K562 (cell line): ENCODE data around the gene SELENOW. TPM values are rescaled to one million over a fixed set of nuclear protein-coding genes. Genes with fewer than 3 reads are reported as not detected.

Experiments
- CGGBP1 ChIP-seq: fragments of 250-450 bp; sonication (Bioruptor Pico); IDR thresholded peaks from 2 replicates; pipeline ENCODE4 v1.9.0; 2021; ENCODE audit warnings: mild to moderate bottlenecking
- CHD2 ChIP-seq: IDR thresholded peaks from 2 replicates; pipeline ENCODE4 v1.6.1; 2011; ENCODE audit warnings: low read depth, low read length
- CREB5 ChIP-seq: fragments of 250-450 bp; sonication (Bioruptor Pico); IDR thresholded peaks from 2 replicates; pipeline ENCODE4 v1.5.0; 2020; ENCODE audit warnings: mild to moderate bottlenecking
- DNMT1 ChIP-seq: fragments of 450-650 bp; IDR thresholded peaks from 2 replicates; pipeline ENCODE4 v1.6.1; 2016; ENCODE audit warnings: antibody characterized with exemption, mild to moderate bottlenecking
- DPF2 ChIP-seq: fragments of 450-650 bp; IDR thresholded peaks from 2 replicates; pipeline ENCODE4 v1.6.1; 2016
- GABPB1 ChIP-seq: sonication (generic); formaldehyde crosslinking; IDR thresholded peaks from 2 replicates; pipeline ENCODE4 v1.8.0; 2022; ENCODE audit warnings: mild to moderate bottlenecking, missing genetic modification reagents
- GTF2A2 ChIP-seq: IDR thresholded peaks from 2 replicates; pipeline ENCODE4 v1.6.1; 2016; ENCODE audit warnings: mild to moderate bottlenecking, missing genetic modification characterization, missing compliant biosample characterization
- MIER1 ChIP-seq: fragments of 450-650 bp; IDR thresholded peaks from 2 replicates; pipeline ENCODE4 v1.6.1; 2016; ENCODE audit warnings: antibody characterized with exemption, mild to moderate bottlenecking, low read depth
- PML ChIP-seq: IDR thresholded peaks from 2 replicates; pipeline ENCODE4 v1.6.1; 2012; ENCODE audit warnings: low read length, inconsistent platforms
- RERE ChIP-seq: sonication (generic); formaldehyde crosslinking; IDR thresholded peaks from 2 replicates; pipeline ENCODE4 v1.8.0; 2023; ENCODE audit warnings: missing genetic modification reagents, mild to moderate bottlenecking, borderline replicate concordance
- SETDB1 ChIP-seq: IDR thresholded peaks from one replicate; pipeline ENCODE4 v1.6.1; 2012; ENCODE audit warnings: low read length, control low read depth, inconsistent platforms
- SIN3A ChIP-seq, 2 experiments: fragments of 150-350 bp in 1 of 2; IDR thresholded peaks; 2 replicates each; pipeline ENCODE4 v1.6.1; 2011 to 2016; ENCODE audit warnings: borderline replicate concordance in 2 of 2, low read depth in 2 of 2, low read length in 2 of 2, mild to moderate bottlenecking in 2 of 2, moderate library complexity in 2 of 2; ENCODE audit not compliant: control insufficient read depth in 1 of 2
- STAG1 ChIP-seq: sonication (generic); formaldehyde crosslinking; IDR thresholded peaks from 2 replicates; pipeline ENCODE4 v1.5.0; 2020; ENCODE audit warnings: missing genetic modification reagents, borderline replicate concordance
- TRIM28 ChIP-seq: fragments of 450-650 bp; IDR thresholded peaks from 2 replicates; pipeline ENCODE4 v1.6.1; 2017
- ZBTB7A ChIP-seq: IDR thresholded peaks from 2 replicates; pipeline ENCODE4 v1.6.1; 2011; ENCODE audit warnings: low read depth, mild to moderate bottlenecking, low read length, moderate library complexity, borderline replicate concordance; ENCODE audit not compliant: control insufficient read depth
- ZHX1 ChIP-seq: fragments of 150-350 bp; conservative IDR thresholded peaks from 2 replicates; pipeline ENCODE4 v1.6.1; 2014; ENCODE audit warnings: low read length
- ZKSCAN1 ChIP-seq: fragments of 150-350 bp; IDR thresholded peaks from 2 replicates; pipeline ENCODE4 v1.6.1; 2016; ENCODE audit warnings: low read depth, low read length
- ZNF239 ChIP-seq: fragments of 250-450 bp; sonication (Bioruptor Pico); IDR thresholded peaks from 2 replicates; pipeline ENCODE4 v1.4.0; 2020; ENCODE audit warnings: mild to moderate bottlenecking
- polyA plus RNA-seq, 8 experiments: library from polyadenylated mRNA; depleted of rRNA in 4 of 8; stranded (reverse) in 5 of 8; unstranded in 3 of 8; fragments of >200 nt; fragmentation: Nextera tagmentation in 2 of 8; fragmentation: Illumina TruSeq in 1 of 8; extraction: Ambion mirVana in 2 of 8; extraction: Trizol in 1 of 8; gene quantifications; 2 replicates each; pipeline versions ENCODE4 v1.2.1 to v1.2.3, GENCODE V29; 2011 to 2014; ENCODE audit warnings: inconsistent platforms in 1 of 8, missing spikeins in 1 of 8
- total RNA-seq, 7 experiments: library from RNA; depleted of rRNA in 6 of 7; stranded (reverse); fragments of >200 nt in 6 of 7; fragmentation: Illumina TruSeq in 2 of 7; extraction: Trizol in 2 of 7; gene quantifications; 2 replicates each; pipeline versions ENCODE4 v1.2.1 to v1.2.3, GENCODE V29; 2011 to 2021; ENCODE audit warnings: low replicate concordance in 1 of 7

SELENOW gene
- total and polyA plus RNA-seq, 9 of the 15 experiments (the other 6 are each of a cell fraction or from before 2014, with no cell fraction given): 91.9 to 279 (median 156) TPM

- TF ChIP-seq SIN3A (IDR thresholded peaks at IDR 0.05; ENCODE audit: borderline replicate concordance in 2 of 2, control insufficient read depth in 1 of 2, low read depth in 2 of 2, low read length in 2 of 2) (peak; percentile 51 to 80; a peak in 2 of 4 replicates), ZHX1 (no peak), DPF2 (peak; percentile 77; the same call in 1 of the 2 replicates), MIER1 (peak; percentile 58; the same call in 1 of the 2 replicates), SETDB1 (no peak), CGGBP1 (no peak), GABPB1 (CRISPR knock-in tag) (peak; percentile 32), CREB5 (CRISPR knock-in tag) (no peak), ZNF239 (no peak), DNMT1 (peak; percentile 89; the same call in 1 of the 2 replicates), CHD2 (0 out of 2 replicates have a peak, but pooled peaks have one; percentile 28), TRIM28 (peak; percentile 38; the same call in 1 of the 2 replicates), PML (peak; percentile 54; the same call in 1 of the 2 replicates), STAG1 (no peak), RERE (no peak), GTF2A2 (tag) (0 out of 2 replicates have a peak, but pooled peaks have one; percentile 50), ZBTB7A (peak; percentile 86), ZKSCAN1 (no peak)
These were observed at the start of gene SELENOW (continued) for GRCh38 chr19:47778049-47778953.
